Inferior parietal cortex (tissue), 1 donor: ENCODE results near the gene MYRF.

Experiments used
- DNase-seq: peaks from one replicate; pipeline ENCODE4 v3.0.0-alpha.2; 2016; ENCODE audit errors: extremely low spot score

The MYRF gene

GRCh38 chr11:61817471-61818202 is 65.2 kb downstream of the MYRF start:
- no peak for DNase-seq

DNA sequence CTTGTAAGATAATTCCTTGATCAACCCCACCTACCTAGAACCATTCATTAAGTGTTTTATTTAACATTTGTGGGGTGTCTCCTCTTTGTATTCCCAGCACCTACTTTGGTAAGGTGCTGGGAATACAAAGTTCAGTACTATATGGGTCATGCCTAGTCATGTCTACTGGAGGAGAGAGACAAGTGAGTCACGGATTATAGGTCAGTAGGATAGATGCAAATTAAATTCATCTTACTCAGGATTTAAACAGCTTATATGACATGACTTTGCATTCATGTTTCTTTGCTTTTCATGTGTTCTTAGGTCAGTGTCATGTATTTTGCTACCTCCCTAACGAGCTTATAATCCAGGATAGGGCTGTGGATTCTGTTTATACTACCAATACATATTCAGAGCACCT is 67.7 kb downstream of the MYRF start:
- DNase-seq = no peak

DNA sequence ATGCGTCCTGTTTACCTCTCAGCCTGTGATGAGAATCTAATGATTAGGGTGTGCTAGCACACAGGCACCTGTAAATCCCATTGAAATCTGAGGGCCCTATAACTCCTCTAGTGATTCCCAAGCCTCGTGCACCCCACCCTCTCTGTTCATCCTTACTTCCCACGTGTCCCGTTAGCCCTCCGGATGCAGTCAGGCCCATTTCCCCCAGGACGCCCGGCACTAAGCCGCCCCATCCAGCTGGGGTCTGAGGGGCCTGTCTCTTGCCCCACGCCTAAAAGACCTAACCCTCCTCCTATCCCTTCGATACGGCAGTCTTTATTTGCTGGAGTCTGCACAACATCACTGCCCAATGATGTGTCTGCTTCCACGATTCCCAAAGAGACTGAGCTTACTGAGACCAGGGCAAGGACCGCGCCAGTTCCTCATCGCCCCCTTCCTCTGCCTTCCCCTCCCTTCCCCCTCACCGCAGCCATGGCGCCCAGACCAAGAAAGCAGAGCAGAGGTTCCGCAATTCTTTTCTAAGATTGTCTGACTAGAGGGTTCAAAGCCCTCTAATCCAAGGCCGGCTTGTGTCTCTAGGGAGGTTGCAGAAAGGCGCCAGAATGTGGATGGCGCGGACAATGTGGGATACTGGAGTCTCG is 74.6 kb downstream of the MYRF start:
- DNase-seq = peak; percentile 34

DNA sequence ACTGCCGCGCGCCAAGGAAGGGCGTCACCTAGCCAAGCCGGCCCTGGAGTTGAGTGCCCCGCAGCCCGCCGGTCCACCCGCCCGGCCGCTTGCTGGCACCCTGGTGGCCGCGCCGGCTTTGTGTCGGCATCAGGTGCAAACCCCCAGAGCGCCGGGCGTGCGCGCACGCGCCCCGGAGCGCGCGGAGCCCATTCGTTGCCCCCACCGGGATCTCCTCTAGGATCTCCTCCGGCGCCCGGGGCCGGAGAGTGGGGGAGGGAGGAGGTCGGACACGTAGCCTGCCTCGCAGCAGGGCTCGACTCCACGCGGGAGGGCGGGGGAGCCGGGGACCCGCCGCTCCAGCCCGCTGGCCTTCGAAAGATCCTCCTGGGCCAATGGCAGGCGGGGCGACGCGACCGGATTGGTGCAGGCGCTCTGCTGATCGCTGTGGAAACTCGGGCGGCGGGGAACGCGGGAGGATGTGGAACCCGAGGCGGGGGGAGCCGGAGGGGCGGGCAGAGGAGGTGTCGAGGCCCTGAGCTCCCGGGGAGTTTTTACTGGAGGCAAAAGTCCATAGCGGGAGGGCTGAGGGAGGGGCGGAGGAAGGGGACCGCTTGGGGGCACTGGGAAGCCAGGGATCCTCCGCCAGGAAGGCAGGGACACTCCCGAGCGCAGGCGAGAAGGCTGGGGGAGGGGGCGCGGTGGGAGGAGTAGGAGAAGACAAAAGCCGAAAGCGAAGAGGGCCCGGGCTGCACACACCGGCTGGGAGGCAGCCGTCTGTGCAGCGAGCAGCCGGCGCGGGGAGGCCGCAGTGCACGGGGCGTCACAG is 75.3 kb downstream of the MYRF start, which contains the start of gene FADS2:
Gene FADS2 (plus strand): TSS at position 730 of the 808 bp plus-strand sequence. CDS start 91 bp downstream, outside the sequence.
- DNase-seq = peak; percentile 84

DNA sequence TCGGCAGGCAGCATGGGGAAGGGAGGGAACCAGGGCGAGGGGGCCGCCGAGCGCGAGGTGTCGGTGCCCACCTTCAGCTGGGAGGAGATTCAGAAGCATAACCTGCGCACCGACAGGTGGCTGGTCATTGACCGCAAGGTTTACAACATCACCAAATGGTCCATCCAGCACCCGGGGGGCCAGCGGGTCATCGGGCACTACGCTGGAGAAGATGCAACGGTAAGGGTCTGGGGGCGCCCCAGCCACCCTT is 75.9 kb downstream of the MYRF start:
- DNase-seq = no peak

- peak; percentile 32 for DNase-seq
Measured at GRCh38 chr11:61828629-61829407, 76.4 kb downstream of the MYRF start.

- no peak for DNase-seq
Measured at GRCh38 chr11:61829806-61830205, 77.4 kb downstream of the MYRF start.

GRCh38 chr11:61830237-61831105 is 78.0 kb downstream of the MYRF start:
- no peak for DNase-seq

DNA sequence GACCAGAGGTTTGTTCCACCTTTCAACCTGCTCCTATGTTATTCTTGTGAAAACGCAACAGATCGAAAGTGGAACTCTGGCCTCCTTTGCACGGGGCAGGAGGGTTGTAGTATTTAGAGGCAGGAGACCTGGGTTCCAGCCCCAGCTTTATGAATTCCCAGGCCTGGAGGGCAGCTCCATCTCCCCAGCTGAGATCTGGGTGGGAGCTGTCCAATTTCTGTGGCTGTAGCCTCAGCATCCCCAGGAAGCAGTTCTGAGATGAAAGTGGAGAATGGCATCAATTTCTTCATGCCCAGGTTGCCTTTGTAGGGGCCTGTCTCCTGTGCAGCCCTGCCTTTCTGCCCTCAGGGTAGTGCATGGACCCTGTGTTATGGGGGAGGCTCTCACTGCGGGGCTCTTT is 79.8 kb downstream of the MYRF start:
- DNase-seq = no peak

- no peak for DNase-seq
Measured at GRCh38 chr11:61832754-61833153, 80.3 kb downstream of the MYRF start.

DNA sequence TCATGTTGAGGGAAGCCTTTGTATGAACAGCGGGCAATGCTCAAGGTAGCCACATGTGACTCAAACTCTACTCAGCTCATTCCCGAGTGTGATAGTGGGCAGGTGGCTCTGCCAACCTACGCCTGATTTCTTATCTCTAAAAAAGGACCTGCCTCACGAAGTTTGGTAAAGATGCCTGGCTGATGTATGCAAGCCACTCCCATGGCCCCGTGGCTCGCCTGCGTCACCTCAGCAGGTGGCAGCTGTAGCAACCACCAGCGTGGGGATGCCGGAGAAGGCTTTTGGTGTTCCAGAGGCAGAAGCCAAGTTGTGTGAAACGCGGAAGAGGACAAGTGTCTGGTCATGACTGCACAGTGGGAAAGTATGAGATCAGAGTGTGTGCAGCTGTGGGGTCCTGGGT is 81.0 kb downstream of the MYRF start:
- DNase-seq = no peak

DNA sequence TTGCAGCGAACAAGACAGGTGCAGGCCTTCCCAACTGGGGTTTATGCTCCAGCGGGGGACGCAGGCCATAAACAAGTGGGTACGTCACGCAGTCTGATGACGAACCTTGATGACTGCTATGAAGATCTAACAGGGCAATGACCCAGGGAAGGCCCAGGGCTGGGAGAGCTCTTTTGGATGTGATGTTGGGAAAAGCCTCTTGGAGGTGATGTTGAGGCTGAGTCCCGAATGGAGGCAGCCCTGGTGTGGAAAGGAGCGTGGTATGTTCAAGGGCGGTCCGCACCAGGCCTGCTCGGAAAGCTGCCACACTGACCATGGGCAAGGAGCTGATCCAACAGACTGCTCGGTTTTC is 81.5 kb downstream of the MYRF start:
- no peak for DNase-seq

DNA sequence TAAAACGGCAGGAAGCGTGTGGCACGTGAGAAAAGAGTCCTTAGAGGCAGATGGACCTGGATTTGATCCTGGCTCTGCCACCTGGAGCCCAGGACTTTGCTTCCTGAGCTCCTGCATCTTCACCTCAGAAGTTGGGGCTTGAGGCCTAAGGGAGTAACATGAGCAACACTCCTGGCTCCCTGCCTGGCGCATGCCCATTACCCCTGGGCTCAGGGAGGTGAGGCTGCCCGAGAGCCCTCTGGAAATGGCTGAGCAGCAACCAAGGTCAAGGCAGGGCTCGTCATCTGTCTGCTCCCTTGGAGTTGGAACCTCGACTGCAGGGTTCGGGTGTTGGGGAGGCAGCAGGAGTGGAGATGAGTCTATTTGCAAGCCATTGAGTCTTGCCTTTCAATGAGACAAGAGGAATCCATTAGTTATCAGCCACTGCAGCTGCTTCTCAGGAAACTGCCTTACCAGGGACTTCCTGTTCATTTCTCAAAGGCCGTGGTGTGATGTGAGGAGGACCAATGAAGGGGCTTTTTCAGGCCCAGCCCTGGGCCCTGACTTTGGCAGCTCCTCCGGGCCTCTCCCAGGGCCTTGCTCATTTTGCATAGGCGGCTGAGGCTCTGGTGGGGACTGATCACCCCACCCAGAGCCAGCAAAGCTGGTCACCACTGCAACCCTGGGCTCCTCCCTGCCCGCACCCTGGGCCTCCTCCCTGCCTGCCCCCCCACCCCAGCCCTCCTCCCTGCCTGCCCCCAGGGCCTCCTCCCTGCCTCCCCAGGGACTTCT is 82.0 kb downstream of the MYRF start:
- peak; percentile 60 for DNase-seq

- DNase-seq = no peak
Measured at GRCh38 chr11:61836193-61836592, 83.8 kb downstream of the MYRF start.

DNA sequence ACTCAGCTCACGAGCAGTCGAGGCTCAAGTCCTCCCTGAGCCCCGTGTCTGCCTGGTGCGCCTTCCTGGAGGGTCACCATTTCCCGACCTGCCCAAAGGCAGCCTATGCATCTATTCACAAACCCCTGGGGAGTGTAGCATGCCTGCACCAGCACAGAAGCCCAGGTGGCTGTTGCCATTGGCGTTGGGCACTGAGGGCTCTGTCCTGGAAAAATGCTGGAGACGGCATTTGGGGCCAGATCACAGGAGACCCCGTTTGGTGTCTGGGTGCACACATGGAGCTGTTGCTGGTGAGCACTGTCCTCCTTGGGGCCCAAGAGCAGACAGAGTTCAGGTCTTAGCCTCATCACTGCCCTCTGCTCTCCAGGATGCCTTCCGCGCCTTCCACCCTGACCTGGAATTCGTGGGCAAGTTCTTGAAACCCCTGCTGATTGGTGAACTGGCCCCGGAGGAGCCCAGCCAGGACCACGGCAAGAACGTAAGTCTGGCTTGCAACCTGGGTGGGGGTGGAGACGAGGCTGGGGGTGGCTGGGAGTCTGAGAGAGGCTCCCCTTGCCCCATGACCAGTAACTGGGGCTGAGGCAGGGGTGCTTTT is 85.1 kb downstream of the MYRF start:
- DNase-seq = no peak
